Measurements from ENCODE around the gene DNASE2. TPM values are rescaled to one million over a fixed set of nuclear protein-coding genes. Genes with fewer than 3 reads are reported as not detected.

DNASE2 gene
- total RNA-seq, 1 experiment from 2014 or later, result 78.9 TPM

- no peaks in the 10 kb centered on the region; the same call in 1 of the 2 replicates for H3K36me3 ChIP-seq (ENCODE audit: control insufficient read depth, insufficient read depth, low read length)
- ChIA-PET POLR2A (no interaction called here), CTCF (no interaction called here)
- H3K27me3 ChIP-seq (ENCODE audit: control insufficient read depth, insufficient read depth, low read length), result no peaks in the 10 kb centered on the region
- intact Hi-C loops (cut with micrococcal nuclease; ENCODE audit: unreplicated experiment) (no loop called here), in situ Hi-C loops (cut with HindIII; ENCODE audit: low pct_unique_long_range_greater_than_20kb, low sequenced_read_pairs) (no loop called here)
- no peaks in the 10 kb centered on the region; the same call in 1 of the 2 replicates for H3K4me1 ChIP-seq (ENCODE audit: control insufficient read depth, insufficient read depth, low read length)
- H3K9me3 ChIP-seq (ENCODE audit: control insufficient read depth, insufficient read depth, low read depth, low read length), result no peaks in the 10 kb centered on the region
- H3K4me3 ChIP-seq (ENCODE audit: low read depth in 2 of 2, low read length in 2 of 2), result no peak overlapping the region
- BruUV-seq (replicated peaks), result no TSS peak
- no peak overlapping the region for H3K27ac ChIP-seq (ENCODE audit: low read length)
- no peak for ATAC-seq
- TF ChIP-seq CTCF (IDR thresholded peaks at IDR 0.05) (no peak), SIN3A (IDR thresholded peaks at IDR 0.05; ENCODE audit: borderline replicate concordance, insufficient read depth, low read depth, low read length) (no peak), POLR2AphosphoS5 (IDR thresholded peaks at IDR 0.05; ENCODE audit: low read depth, low read length) (no peak), TCF7L2 (IDR thresholded peaks at IDR 0.05; ENCODE audit: low read depth, low read length) (no peak), REST (IDR thresholded peaks at IDR 0.05; ENCODE audit: insufficient read depth in 1 of 2, low read depth in 2 of 2, low read length in 1 of 2) (no peak)
- no peak for DNase-seq (ENCODE audit: low read depth, low spot score)
These were observed 38.7 kb downstream of the DNASE2 start for GRCh38 chr19:12842511-12842910.

GRCh38 chr19:12841094-12841493, 40.2 kb downstream of the DNASE2 start:
- DNase-seq (ENCODE audit: low read depth, low spot score) (no peak), ATAC-seq (no peak)
- no peaks in the 10 kb centered on the region for H3K27me3 ChIP-seq (ENCODE audit: control insufficient read depth, insufficient read depth, low read length)
- intact Hi-C loops (cut with micrococcal nuclease; ENCODE audit: unreplicated experiment), result no loop called here
- no peaks in the 10 kb centered on the region; the same call in 1 of the 2 replicates for H3K36me3 ChIP-seq (ENCODE audit: control insufficient read depth, insufficient read depth, low read length)
- POLR2A ChIA-PET, result no interaction called here
- in situ Hi-C loops (cut with HindIII; ENCODE audit: low pct_unique_long_range_greater_than_20kb, low sequenced_read_pairs), result no loop called here
- TF ChIP-seq SIN3A (IDR thresholded peaks at IDR 0.05; ENCODE audit: borderline replicate concordance, insufficient read depth, low read depth, low read length), result no peak
- no peak for TF ChIP-seq CTCF (IDR thresholded peaks at IDR 0.05)
- TF ChIP-seq REST (IDR thresholded peaks at IDR 0.05; ENCODE audit: insufficient read depth in 1 of 2, low read depth in 2 of 2, low read length in 1 of 2), result no peak
- no peak for TF ChIP-seq POLR2AphosphoS5 (IDR thresholded peaks at IDR 0.05; ENCODE audit: low read depth, low read length)
- no peak for TF ChIP-seq TCF7L2 (IDR thresholded peaks at IDR 0.05; ENCODE audit: low read depth, low read length)
- CTCF ChIA-PET, result no interaction called here
- no TSS peak for BruUV-seq (replicated peaks)
- no peak overlapping the region for H3K4me3 ChIP-seq (ENCODE audit: low read depth in 2 of 2, low read length in 2 of 2)
- peaks cover 4% of the 10 kb centered on the region; the same call in 1 of the 2 replicates for H3K4me1 ChIP-seq (ENCODE audit: control insufficient read depth, insufficient read depth, low read length)
- no peak overlapping the region for H3K27ac ChIP-seq (ENCODE audit: low read length)
- H3K9me3 ChIP-seq (ENCODE audit: control insufficient read depth, insufficient read depth, low read depth, low read length), result no peaks in the 10 kb centered on the region
